Testis (tissue), 2 donors: ENCODE results near the gene UMPS.
"Not testable (repeated sequence)": the region's sequence is repeated elsewhere in the genome, so short reads cannot be mapped to it uniquely, and the experiment has no call there.

Experiments
- CTCF ChIP-seq, 3 experiments: fragments of 450-650 bp in 2 of 3; fragments of 200-600 bp in 1 of 3; sonication (generic) in 1 of 3; IDR thresholded peaks; one replicate each; pipeline ENCODE4 v1.5.1; 2016 to 2019; ENCODE audit warnings: antibody characterized with exemption in 3 of 3, mild to moderate bottlenecking in 2 of 3, moderate library complexity in 1 of 3
- POLR2A ChIP-seq: fragments of 450-650 bp; IDR thresholded peaks from one replicate; pipeline ENCODE4 v1.6.1; 2017; ENCODE audit warnings: antibody characterized with exemption, mild to moderate bottlenecking, moderate library complexity

GRCh38 chr3:124749877-124750276, 19.6 kb downstream of the UMPS start:
- TF ChIP-seq CTCF (IDR thresholded peaks at IDR 0.05); POLR2A: not testable (repeated sequence)
